Keratinocyte (primary cell): Measurements from ENCODE around the gene SIK2. TPM values are rescaled to one million over a fixed set of nuclear protein-coding genes. Genes with fewer than 3 reads are reported as not detected.

Experiments
- DNase-seq: peaks from one replicate; pipeline ENCODE4 v3.0.0-alpha.2; 2011; ENCODE audit warnings: low read depth, missing footprints, low spot score
- FAIRE-seq: peaks from 2 replicates; lab custom pipeline; 2011; peaks lifted over from hg19 to GRCh38; lab: Jason Lieb, UNC
- H2AFZ ChIP-seq: 2 replicates; pipeline ENCODE4 v1.6.0; 2012; ENCODE audit warnings: low read length, control low read depth, inconsistent platforms; ENCODE audit not compliant: control insufficient read depth
- H3K27ac ChIP-seq: 2 replicates; pipeline ENCODE4 v1.5.1; 2011; ENCODE audit warnings: low read length; ENCODE audit not compliant: control insufficient read depth, insufficient read depth
- H3K27me3 ChIP-seq: 3 replicates; pipeline ENCODE4 v1.6.0; 2011; ENCODE audit warnings: low read length; ENCODE audit not compliant: control insufficient read depth, insufficient read depth; ENCODE audit errors: extremely low read depth
- H3K36me3 ChIP-seq, 2 experiments: 2 replicates in 1 of 2; 3 replicates in 1 of 2; pipeline ENCODE4 v1.5.1; 2011; ENCODE audit warnings: low read length in 2 of 2, mild to moderate bottlenecking in 1 of 2; ENCODE audit not compliant: control insufficient read depth in 2 of 2, insufficient read depth in 2 of 2; ENCODE audit errors: extremely low read depth in 1 of 2
- H3K4me1 ChIP-seq: 3 replicates; pipeline ENCODE4 v1.5.1; 2011; ENCODE audit warnings: low read length; ENCODE audit not compliant: control insufficient read depth, insufficient read depth; ENCODE audit errors: extremely low read depth
- H3K4me2 ChIP-seq: 3 replicates; pipeline ENCODE4 v1.6.0; 2011; ENCODE audit warnings: low read depth, low read length; ENCODE audit not compliant: control insufficient read depth, insufficient read depth; ENCODE audit errors: extremely low read depth
- H3K4me3 ChIP-seq, 3 experiments: fragments of 200-600 bp in 1 of 3; sonication (generic) in 1 of 3; 2 replicates in 2 of 3; 3 replicates in 1 of 3; pipeline ENCODE4 v1.5.1; 2011 to 2016; ENCODE audit warnings: low read length in 3 of 3, mild to moderate bottlenecking in 3 of 3, control low read depth in 2 of 3, inconsistent platforms in 1 of 3, low read depth in 1 of 3, mixed read lengths in 1 of 3, mixed run types in 1 of 3, moderate library complexity in 1 of 3; ENCODE audit not compliant: control insufficient read depth in 2 of 3, insufficient read depth in 2 of 3; ENCODE audit errors: extremely low read depth in 1 of 3
- H3K79me2 ChIP-seq: 2 replicates; pipeline ENCODE4 v1.6.0; 2012; ENCODE audit warnings: low read length; ENCODE audit not compliant: control insufficient read depth, insufficient read depth
- H3K9ac ChIP-seq: 3 replicates; pipeline ENCODE4 v1.6.0; 2011; ENCODE audit warnings: low read length; ENCODE audit not compliant: control insufficient read depth, insufficient read depth; ENCODE audit errors: extremely low read depth
- H3K9me1 ChIP-seq: 3 replicates; pipeline ENCODE4 v1.6.0; 2011; ENCODE audit warnings: low read length; ENCODE audit not compliant: control insufficient read depth, insufficient read depth; ENCODE audit errors: extremely low read depth
- H3K9me3 ChIP-seq: 2 replicates; pipeline ENCODE4 v1.5.1; 2012; ENCODE audit warnings: low read depth, low read length; ENCODE audit not compliant: control insufficient read depth
- H4K20me1 ChIP-seq: 3 replicates; pipeline ENCODE4 v1.6.0; 2011; ENCODE audit warnings: low read length; ENCODE audit not compliant: control insufficient read depth, insufficient read depth; ENCODE audit errors: extremely low read depth
- CTCF ChIP-seq, 3 experiments: IDR thresholded peaks in 1 of 3; conservative IDR thresholded peaks in 1 of 3; optimal IDR thresholded peaks in 1 of 3; 2 replicates in 2 of 3; 3 replicates in 1 of 3; pipeline versions ENCODE3 to v1.5.1; 2011; ENCODE audit warnings: low read length in 3 of 3, mild to moderate bottlenecking in 3 of 3, moderate library complexity in 2 of 3, control low read depth in 1 of 3, inconsistent platforms in 1 of 3; ENCODE audit not compliant: insufficient read depth in 2 of 3; ENCODE audit errors: extremely low read depth in 1 of 3
- EZH2 ChIP-seq: IDR thresholded peaks from one replicate; pipeline ENCODE4 v1.6.1; 2012; ENCODE audit warnings: inconsistent platforms, mild to moderate bottlenecking, low read length, moderate library complexity
- dilution Hi-C: fragments of 300-500 bp; cut with MboI; formaldehyde crosslinking; loops from one replicate; pipeline ENCODE4 v1.7.0; 2020; ENCODE audit warnings: low sequenced_read_pairs; ENCODE audit not compliant: extremely low pct_ligation_motif_present
- polyA plus RNA-seq, 5 experiments: library from polyadenylated mRNA; depleted of rRNA in 3 of 5; stranded (reverse) in 3 of 5; stranded (forward) in 1 of 5; unstranded in 1 of 5; fragments of >200 nt; gene quantifications; 1 replicate in 1 of 5; 2 replicates in 3 of 5; 3 replicates in 1 of 5; pipeline versions ENCODE4 v1.2.1 to v1.2.3, GENCODE V29; 2011 to 2012; ENCODE audit warnings: missing spikeins in 2 of 5, low read depth in 1 of 5, low replicate concordance in 1 of 5

The SIK2 gene
- polyA plus RNA-seq, 1 donor (not counting 4 experiments of a cell fraction or from before 2014, with no cell fraction given) = 10.0 TPM

- H2AFZ ChIP-seq = no peak overlapping the region
- no peaks in the 10 kb centered on the region for H3K79me2 ChIP-seq
- no peak overlapping the region for H3K9ac ChIP-seq
- FAIRE-seq (no peak), DNase-seq (no peak)
- H3K36me3 ChIP-seq = peaks cover 5 to 16% of the 10 kb centered on the region in 2 experiments
- TF ChIP-seq EZH2 (no peak), CTCF (optimal IDR thresholded peaks at IDR 0.05 in 1 of 3, IDR thresholded peaks at IDR 0.05 in 1 of 3, conservative IDR thresholded peaks at IDR 0.05 in 1 of 3; ENCODE audit: extremely low read depth in 1 of 3, insufficient read depth in 2 of 3, low read length in 3 of 3) (no peak)
- no peaks in the 10 kb centered on the region for H3K9me3 ChIP-seq
- no peaks in the 10 kb centered on the region for H4K20me1 ChIP-seq
- no peak overlapping the region for H3K4me2 ChIP-seq
- H3K9me1 ChIP-seq = no peaks in the 10 kb centered on the region
- dilution Hi-C loops = no loop called here
- H3K27ac ChIP-seq = no peak overlapping the region
- no peak overlapping the region for H3K4me3 ChIP-seq
- peaks cover 8% of the 10 kb centered on the region for H3K4me1 ChIP-seq
- no peaks in the 10 kb centered on the region for H3K27me3 ChIP-seq
These were observed 125.2 kb downstream of the SIK2 start for GRCh38 chr11:111727431-111727830.

- dilution Hi-C loops = no loop called here
- Histone ChIP-seq H4K20me1 (no peaks in the 10 kb centered on the region), H3K36me3 (peaks cover 2 to 12% of the 10 kb centered on the region in 2 experiments), H3K79me2 (no peaks in the 10 kb centered on the region), H3K27me3 (no peaks in the 10 kb centered on the region), H2AFZ (no peak overlapping the region), H3K9me3 (no peaks in the 10 kb centered on the region), H3K9ac (no peak overlapping the region), H3K4me1 (peaks cover 18% of the 10 kb centered on the region), H3K4me3 (no peak overlapping the region), H3K4me2 (no peak overlapping the region), H3K27ac (no peak overlapping the region), H3K9me1 (no peaks in the 10 kb centered on the region)
- TF ChIP-seq EZH2 = no peak
- TF ChIP-seq CTCF (optimal IDR thresholded peaks at IDR 0.05 in 1 of 3, IDR thresholded peaks at IDR 0.05 in 1 of 3, conservative IDR thresholded peaks at IDR 0.05 in 1 of 3; ENCODE audit: extremely low read depth in 1 of 3, insufficient read depth in 2 of 3, low read length in 3 of 3) = no peak
- no peak for DNase-seq
- FAIRE-seq = no peak
These were observed 127.0 kb downstream of the SIK2 start for GRCh38 chr11:111729071-111729830.
